HG03378 (cell line): ENCODE results near the gene LUC7L.
"Not testable (repeated sequence)": the region's sequence is repeated elsewhere in the genome, so short reads cannot be mapped to it uniquely, and the experiment has no call there.

Source experiments
- ATAC-seq: cut with Tn5 transposase; IDR thresholded peaks from one replicate; pipeline ENCODE4 v1.9.1; 2021; ENCODE audit warnings: mild to moderate bottlenecking, moderate library complexity; ENCODE audit not compliant: unreplicated experiment

The LUC7L gene

DNA sequence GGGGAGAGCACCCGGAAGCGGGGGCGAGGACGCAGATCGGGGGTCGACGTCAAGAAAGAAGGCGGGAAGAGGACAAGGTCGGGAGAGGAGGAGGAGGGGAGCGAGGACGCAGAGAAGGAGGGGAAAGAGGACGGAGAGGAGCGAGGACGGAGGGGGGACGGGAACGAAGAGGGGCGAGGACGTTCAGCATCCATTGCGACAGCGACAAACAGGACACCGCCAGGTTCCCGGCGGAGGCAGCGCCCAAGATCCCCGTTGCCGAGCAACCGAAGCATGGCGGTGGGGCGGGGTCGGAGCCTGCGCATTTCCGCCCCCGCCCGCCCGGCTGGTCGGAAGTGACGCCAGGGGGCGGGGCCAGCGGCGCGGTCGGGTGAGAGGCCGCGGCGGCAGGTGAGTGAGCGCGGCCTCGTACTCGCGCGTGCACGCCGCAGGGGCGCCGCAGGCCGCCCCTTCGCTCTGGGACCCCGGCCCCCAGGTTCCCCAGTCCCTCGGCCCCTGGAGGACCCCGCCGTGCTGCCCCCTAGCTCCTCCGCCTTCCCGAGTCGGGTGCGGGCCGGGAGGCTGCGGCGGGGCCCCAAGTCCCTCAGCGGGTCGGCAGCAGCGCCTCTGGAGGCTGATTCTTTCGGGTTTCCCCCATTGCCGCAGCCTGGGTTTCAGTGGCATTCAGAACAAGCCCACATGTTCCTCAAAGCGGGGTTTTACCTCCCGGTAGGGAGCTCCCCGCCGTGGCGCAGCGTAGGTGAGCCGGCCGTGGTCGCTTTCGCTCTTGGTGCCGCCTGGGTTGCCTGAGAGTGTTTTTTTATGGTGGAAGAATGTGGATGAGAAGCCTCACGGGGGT, 5.4 kb upstream of the LUC7L start, which contains the start of gene FAM234A:
TSS of gene FAM234A (plus strand) at position 354 of the 838 bp plus-strand sequence. CDS start 19,593 bp downstream, outside the sequence.
- ATAC-seq: peak; percentile 75

DNA sequence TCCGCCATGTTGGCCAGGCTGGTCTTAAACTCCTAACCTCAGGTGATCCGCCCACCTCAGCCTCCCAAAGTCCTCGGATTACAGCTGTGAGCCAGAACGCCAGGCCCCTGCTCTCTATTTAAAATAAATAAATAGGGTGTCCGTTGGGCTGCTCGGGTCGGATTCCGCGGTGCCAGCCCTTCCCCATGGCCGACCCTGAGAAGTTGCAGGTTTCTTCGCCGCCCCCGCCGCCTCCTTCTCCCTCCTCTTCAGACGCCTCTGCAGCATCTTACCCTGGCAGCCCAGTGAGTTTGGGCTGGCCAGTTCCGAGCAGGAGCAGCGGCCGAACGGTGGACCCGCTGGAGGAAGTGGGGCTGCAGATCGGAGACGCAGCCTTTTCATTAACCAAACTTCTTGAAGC, 1.7 kb upstream of the LUC7L start:
- no peak for ATAC-seq

DNA sequence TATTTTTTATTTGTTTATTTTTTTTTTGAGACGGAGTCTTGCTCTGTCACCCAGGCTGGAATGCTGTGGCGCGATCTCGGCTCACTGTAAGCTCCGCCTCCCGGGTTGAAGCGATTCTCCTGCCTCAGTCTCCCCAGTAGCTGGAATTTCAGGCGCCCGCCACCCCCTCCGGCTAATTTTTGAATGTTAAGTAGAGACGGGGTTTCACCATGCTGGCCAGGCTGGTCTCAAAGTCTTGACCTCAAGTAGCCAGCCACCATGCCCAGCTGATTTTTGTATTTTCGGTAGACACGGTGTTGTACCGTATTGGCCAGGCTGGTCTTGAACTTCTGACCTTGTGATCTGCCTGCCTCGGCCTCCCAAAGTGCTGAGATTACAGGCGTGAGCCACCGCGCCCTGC, 1.1 kb upstream of the LUC7L start:
- ATAC-seq: not testable (repeated sequence)

DNA sequence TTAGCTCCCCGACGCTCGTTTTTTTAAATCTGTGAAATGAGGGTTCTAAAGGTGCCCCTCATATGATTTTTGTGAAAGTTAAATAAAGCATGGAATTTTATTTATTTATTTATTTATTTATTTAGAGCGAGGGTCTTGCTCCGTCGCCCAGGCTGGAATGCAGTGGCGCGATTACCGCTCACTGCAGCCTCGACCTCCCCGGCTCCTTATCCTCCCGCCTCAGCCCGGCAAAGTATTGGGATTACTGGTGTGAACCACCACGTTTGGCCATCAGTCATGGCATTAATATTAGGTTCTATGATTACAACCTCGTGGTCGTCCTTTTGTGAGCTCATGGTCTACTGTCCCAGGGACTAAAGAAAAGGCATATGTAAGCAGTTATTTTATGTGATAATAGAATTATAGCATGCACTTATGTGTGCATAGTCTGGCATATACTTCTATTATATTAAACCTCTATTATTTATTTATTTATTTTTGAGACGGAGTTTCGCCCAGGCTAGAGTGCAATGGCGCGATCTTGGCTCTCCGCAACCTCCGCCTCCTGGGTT, 557 bp upstream of the LUC7L start:
- ATAC-seq: no peak

DNA sequence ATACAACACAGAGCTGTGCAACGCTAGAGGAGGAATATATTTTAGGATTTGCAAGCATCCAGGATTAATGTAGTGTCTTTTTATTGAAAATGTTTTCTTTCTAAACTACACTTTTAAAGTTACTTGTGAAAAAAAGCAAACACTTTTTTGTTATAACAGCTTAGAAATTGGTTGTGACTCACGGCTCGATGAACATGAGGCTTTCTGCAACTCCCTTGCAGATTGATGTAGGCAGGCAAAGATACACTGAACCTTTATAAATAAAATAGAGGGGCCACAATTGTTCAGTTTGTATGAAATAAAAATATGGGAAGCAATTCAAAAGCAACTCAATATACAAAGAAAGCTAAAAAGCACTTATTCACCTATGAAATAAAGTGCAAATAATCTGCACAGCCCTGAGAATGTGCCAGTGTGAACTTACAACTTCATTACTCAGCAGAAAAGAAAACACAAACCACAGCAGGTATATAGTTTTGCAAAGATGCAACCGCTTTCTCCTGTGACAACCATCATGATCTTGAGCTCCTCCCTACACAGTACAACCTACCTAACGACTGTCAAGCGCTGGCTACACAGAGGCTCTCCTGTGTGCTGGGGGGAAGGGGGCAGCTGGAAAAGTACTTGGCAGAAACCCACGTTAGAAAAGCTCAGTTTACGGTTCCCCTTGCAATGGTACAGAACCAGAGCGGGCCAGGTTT, 948 bp downstream of the LUC7L start:
- ATAC-seq: peak; percentile 9

DNA sequence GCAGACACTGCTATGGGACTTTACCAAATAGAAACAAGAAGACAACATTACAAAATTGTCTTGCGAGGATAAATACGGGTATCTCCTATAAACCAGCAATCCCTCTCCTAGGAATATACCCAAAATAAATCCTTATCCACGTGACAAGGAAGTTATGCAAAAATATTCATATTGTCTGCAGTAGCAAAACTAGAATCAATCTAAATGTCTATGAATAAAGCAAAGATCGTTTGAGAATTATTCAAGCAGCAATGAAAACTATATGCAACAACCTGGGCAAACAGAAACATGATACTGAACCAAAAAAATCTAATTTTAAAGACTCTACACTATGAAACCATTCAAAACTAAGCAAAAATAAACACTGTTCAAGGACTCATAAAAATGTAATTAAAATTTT, 9.2 kb downstream of the LUC7L start:
- ATAC-seq: no peak

DNA sequence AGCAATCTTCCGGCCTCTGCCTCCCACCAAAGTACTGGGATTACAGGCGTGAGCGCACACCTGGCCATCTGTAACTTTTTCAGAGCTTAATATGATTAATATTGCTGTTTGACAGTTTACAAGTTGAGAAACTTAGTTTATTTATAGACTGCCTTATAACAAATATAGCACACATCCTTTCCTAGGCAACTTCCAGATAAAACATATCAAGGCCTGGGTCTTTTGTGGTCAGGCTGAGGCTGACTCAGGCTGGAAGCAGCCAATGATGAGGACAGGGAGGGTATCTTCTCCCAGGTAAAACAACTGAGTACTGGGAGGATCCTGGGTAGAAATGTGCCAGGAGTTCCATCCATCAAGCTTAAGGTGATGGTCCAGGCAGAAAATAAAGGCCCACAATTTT, 16.2 kb downstream of the LUC7L start:
- no peak for ATAC-seq

DNA sequence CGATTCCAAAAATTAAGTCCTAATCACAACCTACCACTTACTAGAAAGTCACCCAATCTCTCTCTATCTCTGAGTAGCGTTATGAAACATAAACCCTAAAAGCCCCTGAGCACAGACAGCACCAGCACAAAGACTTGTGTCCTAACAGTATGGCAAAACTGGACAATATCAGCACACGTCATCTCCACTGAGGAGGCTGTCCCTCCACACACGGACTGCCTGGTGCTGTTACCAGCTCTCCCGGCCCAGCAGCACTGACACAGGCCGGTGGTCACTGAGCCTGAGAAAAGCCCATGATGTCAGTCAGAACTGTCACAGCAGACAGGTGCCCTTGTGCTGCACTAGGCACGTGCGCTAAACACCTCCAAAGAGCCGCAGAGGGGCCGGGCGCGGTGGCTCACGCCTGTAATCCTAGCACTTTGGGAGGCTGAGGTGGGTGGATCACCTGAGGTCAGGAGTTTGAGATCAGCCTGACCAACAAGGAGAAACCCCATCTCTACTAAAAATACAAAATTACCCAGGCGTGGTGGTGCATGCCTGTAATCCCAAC, 17.5 kb downstream of the LUC7L start:
- not testable (repeated sequence) for ATAC-seq

DNA sequence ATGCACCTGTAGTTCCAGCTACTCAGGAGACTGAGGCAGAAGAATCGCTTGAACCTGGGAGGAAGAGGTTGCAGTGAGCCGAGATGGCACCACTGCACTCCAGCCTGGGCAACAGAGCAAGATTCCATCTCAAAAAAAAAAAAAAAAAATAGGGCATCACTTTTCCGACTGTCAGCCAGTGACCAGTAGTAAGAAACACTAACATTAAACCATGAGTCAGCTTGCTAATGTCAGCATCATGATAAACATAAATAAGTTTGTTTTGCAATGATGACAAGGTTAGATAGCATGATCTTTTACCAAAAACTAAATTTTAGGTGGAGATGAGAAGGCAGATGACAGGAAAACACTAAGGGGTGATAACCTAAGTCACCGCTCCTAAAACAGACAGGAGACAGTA, 19.9 kb downstream of the LUC7L start:
- not testable (repeated sequence) for ATAC-seq

DNA sequence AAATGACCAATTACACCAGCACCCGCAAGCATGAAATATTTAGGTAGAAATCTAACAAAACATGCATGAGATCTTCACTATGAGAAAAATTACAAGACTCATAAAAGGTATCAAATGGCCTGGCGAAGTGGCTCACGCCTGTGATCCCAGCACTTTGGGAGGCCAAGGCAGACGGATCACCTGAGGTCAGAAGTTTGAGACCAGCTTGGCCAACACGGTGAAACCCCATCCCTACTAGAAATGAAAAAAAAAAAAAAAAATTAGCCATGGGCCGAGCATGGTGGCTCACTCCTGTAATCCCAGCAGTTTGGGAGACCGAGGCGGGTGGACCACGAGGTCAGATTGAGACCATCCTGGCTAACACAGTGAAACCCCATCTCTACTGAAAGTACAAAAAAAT, 25.2 kb downstream of the LUC7L start:
- ATAC-seq: not testable (repeated sequence)

DNA sequence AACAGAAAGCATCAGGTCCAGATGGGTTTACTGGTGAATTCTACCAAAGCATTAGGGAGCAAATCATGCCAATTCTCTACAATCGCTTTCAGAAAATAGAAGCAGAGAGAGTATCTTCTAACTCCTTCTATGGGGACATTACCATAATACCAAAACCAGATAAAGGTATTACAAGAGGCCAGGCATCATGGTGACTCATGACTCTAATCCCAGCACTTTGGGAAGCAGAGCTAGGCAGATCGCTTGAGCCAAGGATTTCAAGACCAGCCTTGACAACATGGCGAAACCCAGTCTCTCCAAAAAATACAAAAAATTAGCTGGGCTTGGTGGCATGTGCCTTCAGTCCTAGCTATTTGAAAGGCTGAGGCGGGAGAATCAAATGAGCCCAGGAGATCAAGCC, 26.0 kb downstream of the LUC7L start:
- no peak for ATAC-seq

DNA sequence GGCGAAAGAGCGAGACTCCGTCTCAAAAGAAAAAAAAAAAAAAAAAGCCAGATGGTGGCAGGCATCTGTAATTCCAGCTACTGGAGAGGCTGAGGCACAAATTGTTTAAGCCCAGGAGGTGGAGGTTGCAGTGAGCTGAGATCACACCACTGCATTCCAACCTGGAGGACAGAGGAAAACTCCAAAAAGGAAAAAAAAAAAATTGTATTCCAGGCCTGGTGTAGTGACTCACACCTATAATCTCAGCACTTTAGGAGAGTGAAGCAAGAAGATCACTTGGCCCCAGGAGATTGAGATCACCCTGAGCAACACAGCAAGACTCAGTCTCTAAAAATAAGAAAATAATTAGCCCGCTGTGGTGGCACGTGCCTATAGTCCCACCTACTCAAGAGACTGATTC, 28.9 kb downstream of the LUC7L start:
- no peak for ATAC-seq

DNA sequence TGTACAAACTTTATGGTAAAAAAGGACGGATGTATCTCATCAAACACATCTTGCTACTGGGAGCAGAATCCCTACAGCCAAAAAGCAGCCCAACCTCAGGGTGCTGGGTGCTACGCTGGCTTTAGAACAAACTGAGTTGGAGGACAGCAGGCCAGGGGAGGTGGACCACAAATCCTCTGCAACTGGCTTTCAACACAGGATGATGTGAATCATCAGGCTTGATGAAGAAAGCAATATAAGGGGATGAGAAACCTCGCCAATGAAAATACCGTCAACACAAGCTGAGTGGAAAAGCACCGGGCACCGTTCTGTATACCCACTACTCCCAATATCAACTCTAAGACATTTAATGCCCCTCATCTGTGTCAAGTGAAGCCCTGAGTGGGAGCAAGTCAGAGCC, 34.7 kb downstream of the LUC7L start:
- no peak for ATAC-seq

DNA sequence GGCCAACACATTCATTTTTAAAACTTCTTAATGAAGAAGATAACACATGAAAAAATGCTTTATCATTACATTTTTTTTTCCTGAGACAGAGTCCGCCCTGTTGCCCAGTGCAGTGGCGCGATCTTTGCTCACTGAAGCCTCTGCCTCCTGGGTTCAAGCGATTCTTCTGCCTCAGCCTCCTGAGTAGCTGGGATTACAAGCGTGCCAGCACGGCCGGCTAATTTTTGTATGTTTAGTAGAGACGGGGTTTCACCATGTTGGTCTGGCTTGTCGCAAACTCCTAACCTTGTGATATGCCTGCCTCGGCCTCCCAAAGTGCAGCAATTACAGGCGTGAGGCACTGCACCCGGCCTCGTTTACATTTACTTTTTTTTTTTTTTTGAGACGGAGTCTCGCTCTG, 35.8 kb downstream of the LUC7L start:
- no peak for ATAC-seq

DNA sequence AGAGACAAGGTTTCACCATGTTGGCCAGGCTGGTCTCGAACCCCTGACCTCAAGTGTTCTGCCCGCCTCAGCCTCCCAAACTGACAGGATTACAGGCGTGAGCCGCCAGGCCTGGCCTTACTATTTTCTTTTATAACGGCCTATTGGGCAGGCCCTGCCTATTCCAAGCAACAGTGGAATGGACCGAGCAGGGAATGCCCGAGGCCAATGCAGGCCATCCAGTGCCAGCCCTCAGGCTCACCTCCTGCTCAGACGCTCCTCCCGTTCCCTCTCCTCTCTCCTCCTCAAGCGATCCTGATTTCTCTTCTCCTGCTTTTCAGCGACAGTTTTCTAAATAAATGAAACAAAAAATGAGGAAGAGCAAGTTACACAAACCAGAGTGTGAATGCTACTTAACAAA, 36.6 kb downstream of the LUC7L start:
- no peak for ATAC-seq

DNA sequence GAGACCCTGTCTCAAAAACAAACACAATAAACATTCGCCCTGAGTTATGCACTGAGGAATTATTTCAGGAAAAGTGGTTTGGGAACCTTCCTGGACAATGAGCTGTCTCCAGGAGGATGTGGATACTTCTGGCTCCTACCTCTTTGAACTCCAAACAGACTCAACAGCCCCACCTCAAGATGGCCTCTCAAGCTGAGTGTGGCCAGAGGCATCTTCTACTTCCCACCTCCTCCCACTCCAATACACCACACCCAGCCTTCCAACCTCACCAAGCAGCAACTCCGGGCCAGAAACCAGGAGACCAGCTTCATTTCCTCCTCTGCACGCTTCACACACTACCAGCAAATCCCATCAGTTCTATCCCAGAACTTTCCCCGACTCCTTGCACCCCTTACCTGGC, 37.4 kb downstream of the LUC7L start:
- no peak for ATAC-seq

DNA sequence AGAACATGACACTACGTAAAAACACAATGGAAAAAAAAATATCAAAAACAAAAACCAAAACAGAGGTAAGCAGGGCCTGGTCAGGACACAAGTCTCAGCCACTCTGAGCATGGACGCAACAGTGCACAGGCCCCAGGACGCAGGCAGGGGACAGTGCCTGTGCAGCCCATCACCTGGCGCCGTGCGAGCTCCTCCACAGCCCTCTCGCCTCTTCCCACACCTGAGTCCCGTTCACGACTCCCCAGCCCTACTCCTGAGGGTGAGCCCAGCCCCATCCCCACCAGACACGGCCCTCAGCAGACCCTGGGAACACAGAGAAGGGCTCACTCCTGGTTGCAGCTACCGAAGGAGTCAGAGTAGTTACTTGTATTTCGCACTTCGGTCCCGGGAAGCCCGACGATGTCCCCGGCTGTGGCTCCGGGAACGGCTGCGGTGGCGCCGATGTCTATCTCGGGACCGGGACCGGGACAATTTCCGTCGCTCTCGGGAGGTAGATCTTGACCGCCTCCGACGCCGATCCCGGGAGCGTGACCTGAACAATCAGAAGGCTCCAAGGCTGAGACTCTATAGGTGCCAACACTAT, 39.6 kb downstream of the LUC7L start:
- no peak for ATAC-seq

DNA sequence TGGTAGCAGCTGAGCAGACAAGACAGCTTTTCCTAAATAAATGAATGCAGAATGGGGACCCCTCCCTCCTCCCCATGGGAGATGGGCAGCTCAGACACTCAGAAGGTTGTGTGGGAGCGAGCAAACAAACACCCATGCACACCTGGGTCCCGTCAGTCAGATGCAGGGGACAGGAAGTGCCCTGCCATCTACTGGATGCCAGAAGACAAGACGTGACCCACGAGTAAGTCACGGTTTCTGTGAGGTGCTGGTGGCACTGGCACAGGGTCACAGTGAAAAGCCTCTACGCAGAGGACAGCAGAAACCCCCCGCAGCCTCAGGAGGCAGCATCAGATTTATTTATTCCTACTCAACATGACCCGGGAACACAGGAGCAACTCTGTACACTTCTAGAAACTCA, 40.6 kb downstream of the LUC7L start:
- no peak for ATAC-seq

DNA sequence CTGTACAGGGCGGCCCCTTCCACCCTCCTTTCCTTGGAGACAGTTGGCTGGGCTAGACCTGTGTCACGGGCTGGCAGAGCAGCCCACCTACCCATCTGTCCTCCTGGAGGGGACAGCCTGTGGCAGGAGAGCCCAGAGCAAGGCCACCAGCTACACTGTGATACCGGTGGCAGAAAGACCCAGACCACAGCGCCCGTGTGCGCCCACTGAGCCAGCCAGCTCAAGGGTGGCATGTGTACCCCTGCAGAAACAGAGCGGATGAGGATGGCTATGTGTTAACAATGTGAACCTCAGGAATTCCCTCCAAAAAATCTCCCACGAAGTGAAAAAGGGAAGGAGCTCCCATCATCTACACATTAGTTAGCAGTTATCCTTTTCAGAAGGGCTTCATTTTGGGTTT, 41.9 kb downstream of the LUC7L start:
- no peak for ATAC-seq

DNA sequence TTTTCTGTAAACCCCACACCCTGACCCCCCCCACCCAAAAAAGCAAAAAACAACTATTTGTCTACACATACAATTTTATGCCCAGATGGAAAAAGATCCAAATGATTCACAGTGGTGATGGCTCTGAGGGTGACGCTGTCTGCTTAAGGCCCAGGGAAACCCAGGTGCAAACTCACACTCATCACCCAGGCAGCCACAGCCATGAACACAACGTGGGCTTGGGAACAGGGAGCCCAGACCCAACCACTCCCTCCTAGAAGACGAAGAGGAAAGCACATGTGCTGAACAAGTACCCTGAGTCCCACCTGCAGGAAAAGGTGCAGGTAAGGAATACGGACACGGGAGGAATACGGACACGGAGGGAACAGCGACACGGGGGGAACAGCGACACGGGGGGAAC, 43.6 kb downstream of the LUC7L start:
- no peak for ATAC-seq

DNA sequence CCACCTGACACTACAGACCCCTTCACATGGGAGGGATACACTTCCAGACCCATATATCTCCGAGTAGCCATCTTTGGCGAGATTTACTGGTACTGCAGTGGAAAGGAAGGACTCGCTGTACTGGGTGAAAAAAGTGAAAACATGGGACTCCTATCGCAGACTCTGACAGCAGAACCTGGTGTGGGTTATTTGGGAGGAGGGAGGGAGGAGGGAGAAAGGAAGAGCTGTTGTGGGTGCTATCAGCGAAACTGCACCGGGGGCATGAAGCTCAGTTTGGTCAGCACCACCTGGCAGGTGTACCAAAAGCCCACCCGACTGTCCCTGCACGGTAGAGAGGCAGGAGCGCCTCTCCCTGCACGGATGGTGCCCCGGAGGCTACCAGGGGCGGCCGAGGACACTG, 44.0 kb downstream of the LUC7L start:
- no peak for ATAC-seq
